NT2/D1 (cell line): Measurements from ENCODE around the gene DOLPP1.

Experiments used
- DNase-seq: peaks from one replicate; pipeline ENCODE4 v3.0.0-alpha.2; 2011; ENCODE audit warnings: low read depth, low spot score
- H3K27me3 ChIP-seq: 2 replicates; pipeline ENCODE4 v1.6.0; 2011; ENCODE audit warnings: mild to moderate bottlenecking; ENCODE audit not compliant: insufficient read length, insufficient read depth
- H3K36me3 ChIP-seq: 2 replicates; pipeline ENCODE4 v1.6.1; 2011; ENCODE audit warnings: mild to moderate bottlenecking, low read length, mixed read lengths; ENCODE audit not compliant: insufficient read depth, insufficient read length
- H3K4me1 ChIP-seq: 2 replicates; pipeline ENCODE4 v1.5.1; 2011; ENCODE audit not compliant: insufficient read depth, insufficient read length
- H3K4me3 ChIP-seq: 2 replicates; pipeline ENCODE4 v1.5.1; 2011; ENCODE audit warnings: low read depth; ENCODE audit not compliant: insufficient read length
- H3K9ac ChIP-seq: 2 replicates; pipeline ENCODE4 v1.6.0; 2011; ENCODE audit warnings: low read depth; ENCODE audit not compliant: insufficient read length
- H3K9me3 ChIP-seq: 2 replicates; pipeline ENCODE4 v1.5.1; 2011; ENCODE audit warnings: mild to moderate bottlenecking, low read length; ENCODE audit not compliant: insufficient read depth
- SUZ12 ChIP-seq: IDR thresholded peaks from 2 replicates; pipeline ENCODE4 v1.6.1; 2011; ENCODE audit not compliant: insufficient read length, insufficient read depth; ENCODE audit errors: extremely low read depth
- YY1 ChIP-seq: IDR thresholded peaks from 2 replicates; pipeline ENCODE4 v1.6.1; 2011; ENCODE audit not compliant: insufficient read length, insufficient read depth
- ZNF274 ChIP-seq: IDR thresholded peaks from 2 replicates; pipeline ENCODE4 v1.6.1; 2011; ENCODE audit warnings: mild to moderate bottlenecking, low read depth, low read length

Gene DOLPP1

DNA sequence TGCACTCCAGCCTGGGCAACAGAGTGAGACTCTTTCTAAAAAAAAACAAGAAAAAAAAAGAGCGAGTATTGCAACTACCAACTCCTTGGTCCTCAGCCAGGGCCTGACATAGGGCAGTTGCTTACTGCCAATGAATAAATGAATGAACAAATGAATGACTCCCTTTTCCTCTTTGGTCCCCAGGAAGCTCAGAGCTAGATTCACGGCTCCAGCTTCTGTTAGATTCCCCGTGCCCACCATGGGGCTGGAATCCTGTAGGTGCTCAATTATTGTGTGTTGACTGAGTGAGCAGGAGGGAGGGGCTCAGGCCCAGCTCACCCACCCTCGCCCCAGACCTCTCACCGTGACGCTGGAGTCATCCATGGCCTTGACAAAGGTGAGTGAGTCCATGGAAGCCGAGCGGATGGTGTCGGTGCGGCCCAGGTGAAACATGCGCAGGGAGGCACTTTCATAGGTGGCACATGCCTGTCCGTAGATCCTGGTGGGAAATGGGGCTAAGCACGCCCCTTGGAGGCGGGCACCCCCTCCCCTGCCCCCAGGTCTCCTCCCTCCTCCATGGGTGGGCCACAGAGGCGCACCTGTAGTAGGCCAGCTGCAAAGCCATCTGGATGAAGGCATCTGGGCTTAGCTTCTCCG, 16.9 kb downstream of the DOLPP1 start:
- DNase-seq: no peak
- Histone ChIP-seq H3K4me3 (no peak overlapping the region), H3K9ac (no peak overlapping the region), H3K36me3 (peaks cover 4% of the 10 kb centered on the region), H3K9me3 (no peaks in the 10 kb centered on the region), H3K27me3 (peaks cover 7% of the 10 kb centered on the region), H3K4me1 (peaks cover 5% of the 10 kb centered on the region)
- TF ChIP-seq ZNF274: no peak
- no peak for TF ChIP-seq SUZ12

- H3K4me1 ChIP-seq: peaks cover 5% of the 10 kb centered on the region
- no peak for DNase-seq
- H3K27me3 ChIP-seq: peaks cover 7% of the 10 kb centered on the region
- TF ChIP-seq ZNF274: no peak
- TF ChIP-seq SUZ12: no peak
- no peak for TF ChIP-seq YY1
- H3K36me3 ChIP-seq: peaks cover 4% of the 10 kb centered on the region
- H3K4me3 ChIP-seq: no peak overlapping the region
- no peak overlapping the region for H3K9ac ChIP-seq
- no peaks in the 10 kb centered on the region for H3K9me3 ChIP-seq
Observed at GRCh38 chr9:129098328-129098727, 17.4 kb downstream of the DOLPP1 start.

DNA sequence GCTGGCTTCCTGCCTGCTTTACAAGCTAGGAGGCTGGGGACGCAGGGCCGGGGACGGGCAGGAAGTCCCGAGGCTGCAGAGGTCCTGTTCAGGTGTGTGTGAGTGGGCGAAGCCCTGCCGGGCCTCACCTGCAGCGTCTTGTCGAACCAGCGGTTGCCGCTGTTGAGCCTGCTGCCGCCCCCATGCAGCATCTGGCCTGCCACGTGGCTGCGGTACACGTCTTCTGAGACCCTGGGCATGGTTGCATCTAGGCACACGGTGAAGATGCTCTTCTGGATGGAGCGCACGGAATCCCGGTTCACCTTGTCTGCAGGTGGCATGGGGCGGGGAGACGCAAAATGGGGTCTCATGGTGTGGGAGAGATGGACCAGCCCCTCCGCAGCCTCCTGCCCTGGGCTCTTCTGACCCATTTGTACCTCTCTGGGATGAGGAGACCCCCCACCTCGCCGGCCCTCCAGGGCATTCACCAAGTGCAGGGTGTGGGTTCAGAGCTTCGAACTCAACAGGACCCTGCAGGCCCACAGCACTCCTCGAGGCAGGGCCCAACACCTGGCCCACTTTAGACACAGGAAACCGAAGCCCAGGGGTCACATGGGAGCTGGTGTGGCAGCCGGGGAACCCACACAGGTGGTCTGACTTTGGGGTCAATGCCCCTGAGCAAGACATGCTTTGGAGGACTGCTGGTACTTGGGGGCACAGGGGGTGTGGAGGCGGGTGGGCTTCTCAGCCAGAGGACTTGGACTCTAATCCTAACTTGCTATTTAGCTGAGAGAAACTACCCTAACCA, 19.7 kb downstream of the DOLPP1 start:
- DNase-seq: no peak
- Histone ChIP-seq H3K4me1 (peaks cover 5% of the 10 kb centered on the region), H3K36me3 (peaks cover 4% of the 10 kb centered on the region), H3K27me3 (peaks cover 7% of the 10 kb centered on the region), H3K4me3 (no peak overlapping the region), H3K9ac (no peak overlapping the region), H3K9me3 (no peaks in the 10 kb centered on the region)
- TF ChIP-seq ZNF274 (no peak), SUZ12 (no peak), YY1 (no peak)

- Histone ChIP-seq H3K4me3 (no peak overlapping the region), H3K36me3 (peaks cover 3% of the 10 kb centered on the region), H3K4me1 (peaks cover 5% of the 10 kb centered on the region), H3K9ac (no peak overlapping the region), H3K27me3 (peaks cover 7% of the 10 kb centered on the region), H3K9me3 (no peaks in the 10 kb centered on the region)
- TF ChIP-seq SUZ12 (no peak), ZNF274 (no peak), YY1 (no peak)
- DNase-seq: no peak
Observed at GRCh38 chr9:129101279-129101678, 20.4 kb downstream of the DOLPP1 start.

- Histone ChIP-seq H3K4me3 (no peak overlapping the region), H3K9ac (no peak overlapping the region)
- no peak for DNase-seq
Observed at GRCh38 chr9:129102095-129102525, 21.2 kb downstream of the DOLPP1 start.

DNA sequence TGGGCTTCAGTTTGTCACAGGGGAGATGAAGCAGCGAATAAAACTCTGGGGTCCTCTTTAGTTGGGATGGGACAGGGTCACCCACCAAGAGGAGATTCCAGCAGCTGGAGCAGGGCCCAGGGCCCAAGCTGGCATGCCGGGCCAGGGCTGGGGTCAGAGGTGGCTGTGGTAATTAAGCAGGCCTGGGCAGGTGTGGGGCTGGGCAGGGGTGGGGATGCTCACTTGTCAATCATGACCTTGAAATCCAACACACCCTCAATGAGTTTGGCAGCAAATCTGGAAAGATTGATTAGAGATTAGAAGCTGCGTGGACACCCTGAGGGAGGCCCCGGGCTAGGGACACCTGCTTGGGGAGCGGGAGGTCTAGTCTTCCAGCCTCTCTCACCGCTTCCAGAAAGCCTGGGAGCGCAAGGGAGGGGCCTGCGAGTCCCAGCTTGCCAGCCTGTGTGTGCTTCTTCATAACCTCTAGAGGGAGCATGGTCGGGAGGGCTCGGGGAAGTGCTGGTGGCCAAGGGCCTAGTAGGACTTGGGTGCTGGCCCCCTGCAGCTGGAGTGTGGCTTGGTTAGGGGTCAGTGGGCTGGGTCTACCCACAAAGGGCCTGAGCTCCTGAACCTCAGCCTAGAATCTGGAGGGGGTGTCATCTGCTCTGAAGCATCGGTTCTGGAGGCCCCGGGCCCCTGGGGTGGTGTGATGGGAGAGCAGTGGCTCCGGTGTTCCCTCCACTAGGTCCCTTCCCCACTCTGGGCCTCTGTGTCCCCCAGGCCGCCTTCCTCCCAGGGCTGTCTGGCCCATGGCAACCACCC, 22.1 kb downstream of the DOLPP1 start:
- no peak for DNase-seq
- Histone ChIP-seq H3K9me3 (no peaks in the 10 kb centered on the region), H3K4me1 (peaks cover 9% of the 10 kb centered on the region), H3K9ac (no peak overlapping the region), H3K4me3 (no peak overlapping the region), H3K36me3 (peaks cover 6% of the 10 kb centered on the region), H3K27me3 (peaks cover 7% of the 10 kb centered on the region)
- no peak for TF ChIP-seq SUZ12
- no peak for TF ChIP-seq ZNF274
- no peak for TF ChIP-seq YY1

More at GRCh38 chr9:129102095-129102525, 21.2 kb downstream of the DOLPP1 start:
- H3K9me3 ChIP-seq: no peaks in the 10 kb centered on the region
- H3K27me3 ChIP-seq: peaks cover 7% of the 10 kb centered on the region
- H3K36me3 ChIP-seq: peaks cover 3% of the 10 kb centered on the region
- H3K4me1 ChIP-seq: peaks cover 9% of the 10 kb centered on the region
- TF ChIP-seq ZNF274: no peak
- TF ChIP-seq YY1: no peak
- TF ChIP-seq SUZ12: no peak

DNA sequence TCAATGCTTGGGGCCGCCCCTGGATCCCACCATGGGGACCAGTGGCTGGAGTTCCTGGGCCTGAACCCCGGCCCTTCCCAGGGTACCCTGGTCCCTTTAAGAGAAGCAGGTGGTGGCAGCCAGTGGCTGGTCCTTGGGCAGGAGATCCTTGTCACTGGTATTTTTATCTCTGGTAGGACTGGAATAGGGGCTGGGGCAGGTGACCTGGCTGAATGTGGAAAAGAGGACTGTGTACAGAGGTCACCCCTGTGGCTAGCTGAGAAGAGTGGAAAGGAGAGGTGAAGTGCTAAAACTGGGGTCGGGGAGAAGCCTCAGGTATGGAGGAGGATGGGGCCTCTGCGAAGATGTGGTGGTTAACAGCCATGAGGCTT, 22.7 kb downstream of the DOLPP1 start:
- TF ChIP-seq YY1 (no peak), SUZ12 (no peak), ZNF274 (no peak)
- peaks cover 6% of the 10 kb centered on the region for H3K36me3 ChIP-seq
- no peaks in the 10 kb centered on the region for H3K9me3 ChIP-seq
- peaks cover 12% of the 10 kb centered on the region for H3K27me3 ChIP-seq
- no peak for DNase-seq
- peaks cover 9% of the 10 kb centered on the region for H3K4me1 ChIP-seq
- no peak overlapping the region for H3K9ac ChIP-seq
- H3K4me3 ChIP-seq: no peak overlapping the region
